NK-92 (cell line): Measurements from ENCODE around the gene PARP14.
"Not testable (repeated sequence)": the region's sequence is repeated elsewhere in the genome, so short reads cannot be mapped to it uniquely, and the experiment has no call there.

Experiments
- DNase-seq: peaks from one replicate; lab custom pipeline; 2025; ENCODE audit not compliant: unreplicated experiment; lab: John Stamatoyannopoulos, UW

The PARP14 gene, protein sequence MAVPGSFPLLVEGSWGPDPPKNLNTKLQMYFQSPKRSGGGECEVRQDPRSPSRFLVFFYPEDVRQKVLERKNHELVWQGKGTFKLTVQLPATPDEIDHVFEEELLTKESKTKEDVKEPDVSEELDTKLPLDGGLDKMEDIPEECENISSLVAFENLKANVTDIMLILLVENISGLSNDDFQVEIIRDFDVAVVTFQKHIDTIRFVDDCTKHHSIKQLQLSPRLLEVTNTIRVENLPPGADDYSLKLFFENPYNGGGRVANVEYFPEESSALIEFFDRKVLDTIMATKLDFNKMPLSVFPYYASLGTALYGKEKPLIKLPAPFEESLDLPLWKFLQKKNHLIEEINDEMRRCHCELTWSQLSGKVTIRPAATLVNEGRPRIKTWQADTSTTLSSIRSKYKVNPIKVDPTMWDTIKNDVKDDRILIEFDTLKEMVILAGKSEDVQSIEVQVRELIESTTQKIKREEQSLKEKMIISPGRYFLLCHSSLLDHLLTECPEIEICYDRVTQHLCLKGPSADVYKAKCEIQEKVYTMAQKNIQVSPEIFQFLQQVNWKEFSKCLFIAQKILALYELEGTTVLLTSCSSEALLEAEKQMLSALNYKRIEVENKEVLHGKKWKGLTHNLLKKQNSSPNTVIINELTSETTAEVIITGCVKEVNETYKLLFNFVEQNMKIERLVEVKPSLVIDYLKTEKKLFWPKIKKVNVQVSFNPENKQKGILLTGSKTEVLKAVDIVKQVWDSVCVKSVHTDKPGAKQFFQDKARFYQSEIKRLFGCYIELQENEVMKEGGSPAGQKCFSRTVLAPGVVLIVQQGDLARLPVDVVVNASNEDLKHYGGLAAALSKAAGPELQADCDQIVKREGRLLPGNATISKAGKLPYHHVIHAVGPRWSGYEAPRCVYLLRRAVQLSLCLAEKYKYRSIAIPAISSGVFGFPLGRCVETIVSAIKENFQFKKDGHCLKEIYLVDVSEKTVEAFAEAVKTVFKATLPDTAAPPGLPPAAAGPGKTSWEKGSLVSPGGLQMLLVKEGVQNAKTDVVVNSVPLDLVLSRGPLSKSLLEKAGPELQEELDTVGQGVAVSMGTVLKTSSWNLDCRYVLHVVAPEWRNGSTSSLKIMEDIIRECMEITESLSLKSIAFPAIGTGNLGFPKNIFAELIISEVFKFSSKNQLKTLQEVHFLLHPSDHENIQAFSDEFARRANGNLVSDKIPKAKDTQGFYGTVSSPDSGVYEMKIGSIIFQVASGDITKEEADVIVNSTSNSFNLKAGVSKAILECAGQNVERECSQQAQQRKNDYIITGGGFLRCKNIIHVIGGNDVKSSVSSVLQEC (N-terminal part only)

DNA sequence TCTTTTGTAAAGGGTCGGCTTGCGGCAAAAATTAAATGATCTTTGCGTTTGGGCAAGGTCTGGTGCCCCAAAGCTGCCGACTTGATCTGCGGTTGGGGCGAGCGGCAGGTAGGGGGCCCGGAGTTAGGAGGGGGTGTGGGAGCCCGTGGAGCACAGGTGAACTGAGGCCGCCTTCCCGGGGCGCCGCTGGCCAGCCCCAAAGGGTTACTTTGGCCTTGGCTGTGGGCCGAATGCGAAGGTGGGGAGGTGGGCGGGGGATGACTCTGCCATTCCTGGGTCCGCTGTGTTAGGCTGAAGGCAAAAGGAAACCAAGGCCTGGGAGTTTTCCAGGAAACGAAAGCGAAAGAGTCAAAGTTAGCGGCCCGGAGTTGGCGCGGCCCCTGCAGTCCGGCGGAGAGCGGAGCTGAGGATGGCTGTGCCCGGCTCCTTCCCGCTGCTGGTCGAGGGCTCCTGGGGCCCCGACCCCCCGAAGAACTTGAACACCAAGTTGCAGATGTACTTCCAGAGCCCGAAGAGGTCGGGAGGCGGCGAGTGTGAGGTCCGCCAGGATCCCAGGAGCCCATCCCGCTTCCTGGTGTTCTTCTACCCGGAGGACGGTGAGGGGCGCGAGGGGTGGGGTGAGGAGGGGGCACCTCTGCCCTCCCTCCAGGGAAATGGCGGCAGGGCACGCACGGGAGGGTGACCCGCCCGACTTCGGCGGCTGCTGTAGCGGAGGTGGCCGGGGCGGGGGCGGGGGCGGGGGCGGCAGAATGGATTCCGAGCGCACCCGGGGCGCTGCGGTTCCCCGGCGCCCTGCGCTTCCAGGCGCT, at the start of gene PARP14:
Gene PARP14 (plus strand): TSS at position 365 of the 809 bp plus-strand sequence. CDS start 45 bp downstream, at position 410.
- peak; percentile 14 for DNase-seq

DNA sequence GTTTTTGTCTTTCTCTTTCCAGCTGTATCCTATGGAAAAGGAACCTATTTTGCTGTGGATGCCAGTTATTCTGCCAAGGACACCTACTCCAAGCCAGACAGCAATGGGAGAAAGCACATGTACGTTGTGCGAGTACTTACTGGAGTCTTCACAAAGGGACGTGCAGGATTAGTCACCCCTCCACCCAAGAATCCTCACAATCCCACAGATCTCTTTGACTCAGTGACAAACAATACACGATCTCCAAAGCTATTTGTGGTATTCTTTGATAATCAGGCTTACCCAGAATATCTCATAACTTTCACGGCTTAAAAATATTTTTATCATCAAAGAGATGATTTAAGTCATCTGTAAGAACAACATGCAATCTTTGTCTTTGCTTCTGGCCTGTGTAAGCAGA, 44.9 kb upstream of the PARP14 start:
- no peak for DNase-seq

- no peak for DNase-seq
Measured at GRCh38 chr3:122636697-122637096, 43.9 kb upstream of the PARP14 start.

GRCh38 chr3:122640437-122640999, 40.1 kb upstream of the PARP14 start:
- DNase-seq, result no peak

DNA sequence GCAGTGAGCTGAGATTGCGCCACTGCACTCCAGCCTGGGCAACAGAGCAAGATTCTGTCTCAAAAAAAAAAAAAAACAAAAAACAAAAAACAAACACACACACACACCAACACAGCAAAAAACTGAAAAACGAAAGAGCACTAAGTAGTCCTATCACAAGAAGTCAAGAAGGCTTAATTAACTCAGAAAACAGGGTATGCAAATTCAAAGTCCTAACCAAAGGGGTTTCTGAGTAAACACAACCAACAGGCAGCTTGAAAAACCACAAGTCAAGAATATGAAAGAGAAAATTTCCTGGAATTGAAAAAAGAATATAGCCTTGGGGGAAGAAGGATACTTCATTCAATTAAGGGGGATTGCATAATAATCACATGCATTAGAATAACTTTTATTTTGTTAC, 37.7 kb upstream of the PARP14 start:
- DNase-seq, result no peak

GRCh38 chr3:122646146-122646988, 34.3 kb upstream of the PARP14 start:
- DNase-seq, result no peak

DNA sequence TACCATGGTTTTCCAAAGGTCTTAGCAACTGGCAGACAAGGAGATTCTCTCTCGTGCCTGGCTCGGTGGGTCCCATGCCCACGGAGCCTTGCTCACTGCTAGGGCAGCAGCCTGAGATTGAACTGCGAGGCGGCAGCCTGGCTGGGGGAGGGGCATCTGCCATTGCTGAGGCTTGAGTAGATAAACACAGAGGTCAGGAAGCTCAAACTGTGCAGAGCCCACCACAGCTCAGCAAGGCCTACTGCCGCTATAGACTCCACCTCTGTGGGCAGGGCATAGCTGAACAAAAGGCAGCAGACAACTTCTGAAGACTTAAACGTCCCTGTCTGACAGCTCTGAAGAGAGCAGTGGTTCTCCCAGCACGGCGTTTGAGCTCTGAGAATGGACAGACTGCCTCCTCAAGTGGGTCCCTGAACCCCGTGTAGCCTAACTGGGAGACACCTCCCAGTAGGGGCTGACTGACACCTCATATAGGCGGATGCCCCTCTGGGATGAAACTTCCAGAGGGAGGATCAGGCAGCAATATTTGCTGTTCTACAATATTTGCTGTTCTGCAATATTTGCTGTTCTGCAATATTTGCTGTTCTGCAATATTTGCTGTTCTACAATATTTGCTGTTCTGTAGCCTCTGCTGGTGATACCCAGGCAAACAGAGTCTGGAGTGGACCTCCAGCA, 29.3 kb upstream of the PARP14 start:
- DNase-seq, result not testable (repeated sequence)

DNA sequence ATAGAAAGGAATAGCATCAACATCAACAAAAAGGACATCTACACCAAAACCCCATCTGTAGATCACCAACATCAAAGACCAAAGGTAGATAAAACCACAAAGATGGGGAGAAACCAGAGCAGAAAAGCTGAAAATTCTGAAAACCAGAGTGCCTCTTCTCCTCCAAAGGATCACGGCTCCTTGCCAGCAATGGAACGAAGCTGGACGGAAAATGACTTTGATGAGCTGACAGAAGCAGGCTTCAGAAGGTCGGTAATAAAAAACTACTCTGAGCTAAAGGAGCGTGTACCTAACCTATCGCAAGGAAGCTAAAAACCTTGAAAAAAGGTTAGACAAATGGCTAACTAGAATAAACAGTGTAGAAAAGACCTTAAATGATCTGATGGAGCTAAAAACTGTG, 28.7 kb upstream of the PARP14 start:
- DNase-seq, result not testable (repeated sequence)

GRCh38 chr3:122658336-122658735, 22.3 kb upstream of the PARP14 start:
- DNase-seq, result not testable (repeated sequence)

- no peak for DNase-seq
Measured at GRCh38 chr3:122660297-122660974, 20.2 kb upstream of the PARP14 start.

GRCh38 chr3:122661633-122662032, 19.0 kb upstream of the PARP14 start:
- no peak for DNase-seq

DNA sequence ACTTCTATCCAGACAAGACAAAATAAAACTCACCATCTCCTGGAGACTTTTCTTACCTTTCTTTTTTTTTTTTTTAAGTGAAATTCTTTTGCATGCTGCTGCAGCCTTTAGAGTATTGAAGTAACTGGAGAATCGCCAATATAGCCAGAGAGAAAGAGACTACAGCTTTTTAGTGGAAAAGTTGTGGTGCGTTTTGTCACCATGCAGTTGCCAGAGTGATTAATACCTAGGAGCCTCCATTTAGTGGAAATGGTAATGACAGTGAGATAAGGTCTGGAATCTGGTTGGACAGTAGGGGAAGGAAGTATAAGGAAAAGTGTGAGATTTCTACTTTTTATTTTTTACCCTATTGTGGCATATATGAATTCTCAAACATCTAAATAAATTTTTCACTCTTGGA, 18.1 kb upstream of the PARP14 start:
- DNase-seq, result no peak

- no peak for DNase-seq
Measured at GRCh38 chr3:122665226-122665786, 15.3 kb upstream of the PARP14 start.

DNA sequence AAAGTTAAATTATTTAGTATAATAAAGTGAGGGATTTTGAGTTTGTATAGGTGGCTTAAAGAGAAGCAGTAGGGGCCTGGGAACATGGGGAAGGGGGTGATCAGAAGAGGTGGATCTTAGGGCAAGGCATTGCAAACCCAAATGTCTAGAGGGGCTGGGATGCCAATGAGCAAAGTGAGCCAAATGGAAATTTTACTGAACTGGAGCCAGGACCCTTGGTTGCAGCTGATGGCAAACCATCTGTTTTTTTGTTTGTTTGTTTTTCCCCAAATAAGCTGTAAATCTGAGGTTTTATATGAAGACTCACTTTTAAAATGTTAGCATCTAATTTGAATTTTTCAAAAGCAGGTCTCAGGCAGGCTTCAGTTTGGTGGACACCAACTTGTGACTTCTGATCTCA, 14.8 kb upstream of the PARP14 start:
- no peak for DNase-seq

GRCh38 chr3:122668930-122669730, 11.5 kb upstream of the PARP14 start:
- no peak for DNase-seq

- no peak for DNase-seq
Measured at GRCh38 chr3:122671553-122671952, 9.1 kb upstream of the PARP14 start.

GRCh38 chr3:122674339-122674738, 6.3 kb upstream of the PARP14 start:
- no peak for DNase-seq
